ENCODE results near the gene NUBP2.

DNA sequence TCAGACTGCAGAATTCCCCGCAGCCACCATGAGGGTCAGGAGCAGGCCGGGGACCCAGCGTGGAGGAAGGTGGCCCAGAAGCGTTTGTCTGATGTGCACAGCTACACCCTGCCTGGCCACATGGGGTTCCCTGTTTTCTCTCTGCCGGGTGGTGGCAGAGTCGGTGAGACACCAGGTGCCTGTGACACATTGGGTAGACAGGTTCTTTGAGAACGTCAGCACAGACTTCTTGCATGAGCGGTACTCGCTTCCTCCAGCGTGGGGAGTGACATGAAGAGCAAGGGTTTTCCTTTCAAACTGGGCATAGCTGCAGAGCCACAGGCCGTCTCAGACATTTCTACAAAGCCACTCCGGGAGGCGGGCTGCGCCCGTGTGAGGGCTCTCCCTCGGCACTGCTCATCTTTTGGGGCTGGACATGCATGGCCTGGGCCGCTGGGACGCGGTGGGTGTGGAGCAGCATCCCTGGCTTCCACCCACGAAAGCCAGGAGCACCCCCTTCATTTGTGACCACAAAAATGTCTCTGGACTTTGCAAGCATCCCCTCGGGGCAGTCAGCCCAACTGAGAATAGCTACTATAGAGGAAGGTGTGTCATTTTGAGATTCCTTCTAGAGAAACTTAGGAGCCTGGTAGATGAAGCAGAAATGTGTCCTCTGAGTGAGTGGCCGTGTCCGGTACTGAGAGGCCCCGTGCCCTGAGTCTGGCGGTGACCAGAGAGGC, 37.4 kb upstream of the NUBP2 start:
- TF ChIP-seq EZH2 (IDR thresholded peaks at IDR 0.05; ENCODE audit: borderline replicate concordance, low read depth, low read length, poor library complexity, severe bottlenecking) = no peak
- TF ChIP-seq, protein P1, sequence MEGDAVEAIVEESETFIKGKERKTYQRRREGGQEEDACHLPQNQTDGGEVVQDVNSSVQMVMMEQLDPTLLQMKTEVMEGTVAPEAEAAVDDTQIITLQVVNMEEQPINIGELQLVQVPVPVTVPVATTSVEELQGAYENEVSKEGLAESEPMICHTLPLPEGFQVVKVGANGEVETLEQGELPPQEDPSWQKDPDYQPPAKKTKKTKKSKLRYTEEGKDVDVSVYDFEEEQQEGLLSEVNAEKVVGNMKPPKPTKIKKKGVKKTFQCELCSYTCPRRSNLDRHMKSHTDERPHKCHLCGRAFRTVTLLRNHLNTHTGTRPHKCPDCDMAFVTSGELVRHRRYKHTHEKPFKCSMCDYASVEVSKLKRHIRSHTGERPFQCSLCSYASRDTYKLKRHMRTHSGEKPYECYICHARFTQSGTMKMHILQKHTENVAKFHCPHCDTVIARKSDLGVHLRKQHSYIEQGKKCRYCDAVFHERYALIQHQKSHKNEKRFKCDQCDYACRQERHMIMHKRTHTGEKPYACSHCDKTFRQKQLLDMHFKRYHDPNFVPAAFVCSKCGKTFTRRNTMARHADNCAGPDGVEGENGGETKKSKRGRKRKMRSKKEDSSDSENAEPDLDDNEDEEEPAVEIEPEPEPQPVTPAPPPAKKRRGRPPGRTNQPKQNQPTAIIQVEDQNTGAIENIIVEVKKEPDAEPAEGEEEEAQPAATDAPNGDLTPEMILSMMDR (conservative IDR thresholded peaks at IDR 0.05; ENCODE audit: low read depth, low read length) = no peak
